ENCODE measurements around the gene AMBP.

- no peak for TF ChIP-seq CTCF (IDR thresholded peaks at IDR 0.05; ENCODE audit: low read depth, low read length, poor library complexity, severe bottlenecking)
- no peak for TF ChIP-seq EZH2phosphoT487 (IDR thresholded peaks at IDR 0.05; ENCODE audit: borderline replicate concordance, low read length)
Measured at GRCh38 chr9:114122136-114123027, 44.3 kb upstream of the AMBP start.

Measured in DOHH2 (cell line).